Measurements from ENCODE around the gene TMTC1.

GRCh38 chr12:29486972-29487371, 296.8 kb downstream of the TMTC1 start:
- TF ChIP-seq CTCF (IDR thresholded peaks at IDR 0.05) (no peak), EZH2 (IDR thresholded peaks at IDR 0.05; ENCODE audit: borderline replicate concordance, insufficient read depth, low read depth, low read length, poor library complexity, severe bottlenecking) (no peak)

Measured in B cell (primary cell).